Measurements from ENCODE around the gene STAB1. TPM values are rescaled to one million over a fixed set of nuclear protein-coding genes. Genes with fewer than 3 reads are reported as not detected.

The STAB1 gene
- total and polyA plus RNA-seq, 2 of the 13 experiments (the other 11 are each of a cell fraction or from before 2014, with no cell fraction given): 0.09 to 0.34 TPM

DNA sequence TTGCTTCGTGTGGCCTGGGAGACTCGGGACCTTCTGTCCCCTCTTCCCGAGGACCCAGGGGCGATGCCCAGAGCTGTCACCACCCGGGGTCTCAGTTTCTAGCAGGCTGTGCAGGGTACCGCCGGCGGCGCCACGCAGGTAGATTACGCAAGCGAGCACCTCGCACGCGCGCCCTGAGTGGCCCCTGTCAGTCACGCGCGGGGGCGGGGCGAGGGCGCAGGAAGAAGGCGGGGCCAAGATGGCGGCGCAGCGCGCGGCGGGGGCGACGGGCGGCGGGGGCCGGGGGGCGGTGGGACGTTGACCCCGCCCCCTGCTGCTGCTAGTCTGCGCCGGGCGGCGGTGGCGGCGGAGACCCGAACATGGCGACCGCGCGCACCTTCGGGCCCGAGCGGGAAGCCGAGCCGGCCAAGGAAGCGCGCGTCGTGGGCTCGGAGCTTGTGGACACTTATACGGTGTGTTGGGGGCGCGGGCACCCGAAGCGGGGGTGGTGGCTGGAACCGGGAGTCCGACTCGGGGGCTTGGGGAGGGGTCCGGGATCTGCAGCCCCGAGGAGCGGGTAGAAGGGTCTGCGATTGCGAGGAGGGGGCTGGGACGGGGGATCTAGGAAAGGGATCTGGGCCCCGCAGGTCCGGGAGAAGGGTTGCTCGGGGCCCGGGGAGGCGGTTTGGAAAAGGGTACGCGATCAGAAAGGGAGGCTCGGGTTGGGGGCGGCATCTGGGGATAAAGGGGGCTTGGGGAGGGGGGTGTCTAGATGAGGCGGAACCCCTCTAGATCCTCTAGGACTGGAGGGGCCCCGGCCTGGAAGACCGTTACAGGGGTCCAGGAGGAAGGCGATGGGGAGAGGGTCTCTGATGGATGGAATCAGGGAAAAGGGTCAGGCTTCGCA, 39.6 kb upstream of the STAB1 start, which contains the start of gene NISCH (continued):
- TF ChIP-seq, protein P1, sequence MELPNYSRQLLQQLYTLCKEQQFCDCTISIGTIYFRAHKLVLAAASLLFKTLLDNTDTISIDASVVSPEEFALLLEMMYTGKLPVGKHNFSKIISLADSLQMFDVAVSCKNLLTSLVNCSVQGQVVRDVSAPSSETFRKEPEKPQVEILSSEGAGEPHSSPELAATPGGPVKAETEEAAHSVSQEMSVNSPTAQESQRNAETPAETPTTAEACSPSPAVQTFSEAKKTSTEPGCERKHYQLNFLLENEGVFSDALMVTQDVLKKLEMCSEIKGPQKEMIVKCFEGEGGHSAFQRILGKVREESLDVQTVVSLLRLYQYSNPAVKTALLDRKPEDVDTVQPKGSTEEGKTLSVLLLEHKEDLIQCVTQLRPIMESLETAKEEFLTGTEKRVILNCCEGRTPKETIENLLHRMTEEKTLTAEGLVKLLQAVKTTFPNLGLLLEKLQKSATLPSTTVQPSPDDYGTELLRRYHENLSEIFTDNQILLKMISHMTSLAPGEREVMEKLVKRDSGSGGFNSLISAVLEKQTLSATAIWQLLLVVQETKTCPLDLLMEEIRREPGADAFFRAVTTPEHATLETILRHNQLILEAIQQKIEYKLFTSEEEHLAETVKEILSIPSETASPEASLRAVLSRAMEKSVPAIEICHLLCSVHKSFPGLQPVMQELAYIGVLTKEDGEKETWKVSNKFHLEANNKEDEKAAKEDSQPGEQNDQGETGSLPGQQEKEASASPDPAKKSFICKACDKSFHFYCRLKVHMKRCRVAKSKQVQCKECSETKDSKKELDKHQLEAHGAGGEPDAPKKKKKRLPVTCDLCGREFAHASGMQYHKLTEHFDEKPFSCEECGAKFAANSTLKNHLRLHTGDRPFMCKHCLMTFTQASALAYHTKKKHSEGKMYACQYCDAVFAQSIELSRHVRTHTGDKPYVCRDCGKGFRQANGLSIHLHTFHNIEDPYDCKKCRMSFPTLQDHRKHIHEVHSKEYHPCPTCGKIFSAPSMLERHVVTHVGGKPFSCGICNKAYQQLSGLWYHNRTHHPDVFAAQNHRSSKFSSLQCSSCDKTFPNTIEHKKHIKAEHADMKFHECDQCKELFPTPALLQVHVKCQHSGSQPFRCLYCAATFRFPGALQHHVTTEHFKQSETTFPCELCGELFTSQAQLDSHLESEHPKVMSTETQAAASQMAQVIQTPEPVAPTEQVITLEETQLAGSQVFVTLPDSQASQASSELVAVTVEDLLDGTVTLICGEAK (IDR thresholded peaks at IDR 0.05): no peak
- TF ChIP-seq, protein P1 (CRISPR knock-in tag; IDR thresholded peaks at IDR 0.05): no peak; the same call in 1 of the 2 replicates
- TF ChIP-seq SMAD9 (CRISPR knock-in tag; IDR thresholded peaks at IDR 0.05): no peak
- TF ChIP-seq CREM (IDR thresholded peaks at IDR 0.05): no peak
- no peak for TF ChIP-seq CREM (CRISPR knock-in tag; IDR thresholded peaks at IDR 0.05)
- TF ChIP-seq RFX3 (CRISPR knock-in tag; IDR thresholded peaks at IDR 0.05): no peak
- no peak for TF ChIP-seq ZNF713 (CRISPR knock-in tag; IDR thresholded peaks at IDR 0.05)
- TF ChIP-seq, protein P2, sequence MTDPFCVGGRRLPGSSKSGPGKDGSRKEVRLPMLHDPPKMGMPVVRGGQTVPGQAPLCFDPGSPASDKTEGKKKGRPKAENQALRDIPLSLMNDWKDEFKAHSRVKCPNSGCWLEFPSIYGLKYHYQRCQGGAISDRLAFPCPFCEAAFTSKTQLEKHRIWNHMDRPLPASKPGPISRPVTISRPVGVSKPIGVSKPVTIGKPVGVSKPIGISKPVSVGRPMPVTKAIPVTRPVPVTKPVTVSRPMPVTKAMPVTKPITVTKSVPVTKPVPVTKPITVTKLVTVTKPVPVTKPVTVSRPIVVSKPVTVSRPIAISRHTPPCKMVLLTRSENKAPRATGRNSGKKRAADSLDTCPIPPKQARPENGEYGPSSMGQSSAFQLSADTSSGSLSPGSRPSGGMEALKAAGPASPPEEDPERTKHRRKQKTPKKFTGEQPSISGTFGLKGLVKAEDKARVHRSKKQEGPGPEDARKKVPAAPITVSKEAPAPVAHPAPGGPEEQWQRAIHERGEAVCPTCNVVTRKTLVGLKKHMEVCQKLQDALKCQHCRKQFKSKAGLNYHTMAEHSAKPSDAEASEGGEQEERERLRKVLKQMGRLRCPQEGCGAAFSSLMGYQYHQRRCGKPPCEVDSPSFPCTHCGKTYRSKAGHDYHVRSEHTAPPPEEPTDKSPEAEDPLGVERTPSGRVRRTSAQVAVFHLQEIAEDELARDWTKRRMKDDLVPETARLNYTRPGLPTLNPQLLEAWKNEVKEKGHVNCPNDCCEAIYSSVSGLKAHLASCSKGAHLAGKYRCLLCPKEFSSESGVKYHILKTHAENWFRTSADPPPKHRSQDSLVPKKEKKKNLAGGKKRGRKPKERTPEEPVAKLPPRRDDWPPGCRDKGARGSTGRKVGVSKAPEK (CRISPR knock-in tag; IDR thresholded peaks at IDR 0.05; ENCODE audit: borderline replicate concordance): no peak
- no peak for TF ChIP-seq MTF1 (CRISPR knock-in tag; IDR thresholded peaks at IDR 0.05)
- no peak for TF ChIP-seq ZNF468 (CRISPR knock-in tag; IDR thresholded peaks at IDR 0.05)
- TF ChIP-seq HOXA9 (CRISPR knock-in tag; IDR thresholded peaks at IDR 0.05; ENCODE audit: borderline replicate concordance): no peak
- no peak for TF ChIP-seq KMT2A (CRISPR knock-in tag; IDR thresholded peaks at IDR 0.05)
- no peak for TF ChIP-seq KLF9 (CRISPR knock-in tag; IDR thresholded peaks at IDR 0.05; ENCODE audit: low read depth)
- TF ChIP-seq, protein P3, sequence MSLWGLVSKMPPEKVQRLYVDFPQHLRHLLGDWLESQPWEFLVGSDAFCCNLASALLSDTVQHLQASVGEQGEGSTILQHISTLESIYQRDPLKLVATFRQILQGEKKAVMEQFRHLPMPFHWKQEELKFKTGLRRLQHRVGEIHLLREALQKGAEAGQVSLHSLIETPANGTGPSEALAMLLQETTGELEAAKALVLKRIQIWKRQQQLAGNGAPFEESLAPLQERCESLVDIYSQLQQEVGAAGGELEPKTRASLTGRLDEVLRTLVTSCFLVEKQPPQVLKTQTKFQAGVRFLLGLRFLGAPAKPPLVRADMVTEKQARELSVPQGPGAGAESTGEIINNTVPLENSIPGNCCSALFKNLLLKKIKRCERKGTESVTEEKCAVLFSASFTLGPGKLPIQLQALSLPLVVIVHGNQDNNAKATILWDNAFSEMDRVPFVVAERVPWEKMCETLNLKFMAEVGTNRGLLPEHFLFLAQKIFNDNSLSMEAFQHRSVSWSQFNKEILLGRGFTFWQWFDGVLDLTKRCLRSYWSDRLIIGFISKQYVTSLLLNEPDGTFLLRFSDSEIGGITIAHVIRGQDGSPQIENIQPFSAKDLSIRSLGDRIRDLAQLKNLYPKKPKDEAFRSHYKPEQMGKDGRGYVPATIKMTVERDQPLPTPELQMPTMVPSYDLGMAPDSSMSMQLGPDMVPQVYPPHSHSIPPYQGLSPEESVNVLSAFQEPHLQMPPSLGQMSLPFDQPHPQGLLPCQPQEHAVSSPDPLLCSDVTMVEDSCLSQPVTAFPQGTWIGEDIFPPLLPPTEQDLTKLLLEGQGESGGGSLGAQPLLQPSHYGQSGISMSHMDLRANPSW (CRISPR knock-in tag; IDR thresholded peaks at IDR 0.05; ENCODE audit: borderline replicate concordance): no peak
- no peak for TF ChIP-seq ZNF841 (CRISPR knock-in tag; IDR thresholded peaks at IDR 0.05; ENCODE audit: borderline replicate concordance)
- no peak for TF ChIP-seq STAT5B (CRISPR knock-in tag; IDR thresholded peaks at IDR 0.05)

Data from HepG2 (cell line).